NCI-H128 (cell line): ENCODE measurements around the gene MESD.

Source experiments
- DNase-seq: peaks from one replicate; lab custom pipeline; 2025; ENCODE audit not compliant: unreplicated experiment; lab: John Stamatoyannopoulos, UW

The MESD gene

DNA sequence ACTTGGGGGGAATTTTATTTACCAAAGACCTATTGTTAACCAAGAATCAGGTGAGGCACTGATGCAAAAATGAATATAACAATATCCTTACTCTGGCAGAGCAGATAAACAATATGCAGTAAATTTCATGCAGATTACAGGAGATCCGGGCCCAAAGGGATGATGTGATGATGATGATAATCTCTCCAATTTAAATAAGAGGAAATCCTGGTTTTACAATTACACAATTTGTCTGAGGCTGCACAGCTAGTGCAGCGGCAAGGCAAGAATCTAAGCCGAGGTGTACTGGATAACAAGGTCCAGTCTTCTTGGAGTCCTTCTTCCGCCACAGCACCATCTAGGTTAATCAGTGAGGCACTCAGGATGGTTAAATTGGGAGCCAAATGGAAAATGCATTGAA is 2.4 kb upstream of the MESD start:
- DNase-seq = no peak

DNA sequence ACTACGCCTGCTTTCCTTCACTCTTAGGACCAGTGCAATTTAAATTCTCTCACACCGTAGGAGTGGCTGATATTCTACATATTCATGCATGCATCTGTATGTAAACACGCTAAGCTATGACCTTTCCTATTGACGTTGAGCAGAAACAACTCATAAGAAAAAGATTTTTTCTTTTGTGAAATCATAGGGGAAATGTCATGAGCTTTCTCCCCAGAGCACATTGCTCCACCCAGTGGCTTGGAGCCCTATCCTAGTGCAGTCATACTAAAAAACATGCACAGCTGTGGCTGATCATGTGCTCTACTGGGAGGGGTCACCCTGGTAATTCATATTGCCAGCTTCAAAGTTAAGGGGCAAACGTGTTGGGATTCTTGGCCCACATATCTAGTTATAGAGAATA is 1.8 kb upstream of the MESD start:
- DNase-seq = no peak

DNA sequence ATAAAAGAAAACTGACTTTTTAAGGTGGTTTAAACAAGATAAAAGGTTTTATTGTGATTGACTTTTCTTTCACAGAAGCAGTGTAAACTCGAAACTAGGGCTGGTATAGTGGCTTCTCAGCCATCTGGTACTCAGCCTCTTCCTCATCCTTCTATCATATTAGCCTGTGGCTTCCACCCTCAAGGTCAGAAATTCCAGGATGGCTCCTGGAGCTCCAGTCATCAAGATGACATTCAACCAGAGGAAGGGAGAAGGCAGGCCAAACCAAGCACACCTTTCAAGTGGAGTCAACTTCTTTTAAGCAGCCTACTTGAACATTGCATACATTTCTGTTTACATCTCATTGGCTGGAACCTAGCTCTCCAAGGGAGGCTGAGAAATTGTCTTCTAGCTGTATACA is 1.3 kb upstream of the MESD start:
- DNase-seq = no peak

DNA sequence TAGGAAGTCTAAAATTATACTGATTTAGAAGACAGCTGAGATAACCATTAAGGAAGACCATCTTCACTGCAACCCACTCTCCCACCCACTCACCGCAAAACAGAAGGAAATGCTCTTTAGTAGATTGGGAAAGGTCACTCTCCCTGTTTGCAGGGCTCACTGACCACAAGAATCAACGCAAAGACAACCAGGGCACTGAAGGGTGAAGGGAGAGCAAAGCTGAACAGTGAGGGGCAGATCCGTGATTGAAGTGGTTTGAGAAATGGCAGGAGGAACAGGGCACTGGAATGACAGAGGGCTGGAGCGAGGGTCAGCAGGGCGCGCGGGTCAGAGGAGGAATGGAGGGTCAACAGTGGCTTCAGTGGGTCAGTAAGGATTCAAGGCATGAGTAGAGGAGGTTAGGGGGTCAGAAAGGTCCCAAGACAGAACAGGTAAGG is 520 bp downstream of the MESD start:
- no peak for DNase-seq

DNA sequence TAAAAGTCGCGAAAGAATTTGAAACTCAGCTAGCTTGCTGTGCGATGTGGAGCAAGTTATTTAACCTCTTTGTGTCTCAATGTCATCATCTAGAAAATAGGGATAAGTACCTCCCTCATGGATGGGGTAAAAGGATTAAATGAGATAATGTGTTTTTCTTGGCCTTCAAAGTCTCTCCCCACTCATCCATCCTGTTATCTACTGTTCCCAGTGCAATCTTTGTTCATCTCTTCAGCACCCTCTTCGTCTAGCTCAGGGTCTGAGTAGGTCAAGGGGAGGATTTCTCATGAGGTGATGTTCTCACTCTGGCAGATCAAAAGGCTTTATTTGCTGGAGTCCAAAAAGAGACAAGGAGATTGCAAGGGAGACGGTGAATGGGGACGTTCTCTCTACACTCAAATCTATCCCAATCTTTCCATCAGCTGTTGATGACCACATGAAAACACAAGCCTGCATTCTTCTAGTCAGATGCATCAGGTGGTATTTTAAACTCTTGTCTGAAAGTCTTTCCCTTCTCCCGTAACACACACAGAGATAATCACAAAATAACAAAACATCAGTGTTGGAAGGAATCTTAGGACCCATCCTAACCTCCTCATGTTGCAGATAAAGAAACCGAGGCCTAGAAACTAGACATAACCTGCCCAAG is 1.3 kb downstream of the MESD start:
- DNase-seq = no peak

DNA sequence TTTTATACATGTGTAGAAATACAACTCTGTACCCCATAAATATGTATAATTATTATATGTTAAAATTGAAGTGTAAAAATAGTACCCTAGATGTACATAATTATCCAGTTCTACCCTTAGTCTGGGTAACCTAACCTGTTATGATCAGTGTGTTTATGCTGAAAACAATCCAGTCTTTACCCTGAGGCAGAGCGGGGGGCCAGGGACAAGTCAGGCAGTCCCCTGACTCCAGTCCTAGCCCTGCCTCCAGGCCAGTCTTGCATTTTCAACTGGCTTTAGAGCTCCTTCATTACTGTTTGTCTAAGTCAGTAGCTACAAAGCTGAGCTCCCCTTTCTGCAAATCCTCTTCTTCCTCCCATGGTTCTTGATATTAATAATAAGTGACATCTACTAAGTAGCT is 3.1 kb downstream of the MESD start:
- no peak for DNase-seq

DNA sequence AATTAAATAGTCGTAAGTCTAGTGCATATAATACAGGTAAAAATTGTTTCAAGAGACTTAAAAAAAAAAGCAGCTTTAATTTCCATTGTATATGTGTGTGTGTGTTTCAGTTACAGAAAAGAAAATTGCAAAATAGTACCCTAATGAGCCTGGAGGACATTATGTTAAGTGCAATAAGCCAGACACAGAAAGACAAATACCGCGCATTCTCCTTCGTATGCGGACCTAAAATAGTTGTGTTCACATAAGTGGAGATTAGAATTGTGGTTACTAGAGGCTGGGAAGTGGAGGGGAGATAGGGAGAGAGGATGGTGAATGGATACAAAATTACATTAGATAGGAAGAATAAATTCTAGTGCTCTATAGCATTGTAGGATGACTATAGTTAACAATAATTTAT is 3.6 kb downstream of the MESD start:
- DNase-seq = no peak

DNA sequence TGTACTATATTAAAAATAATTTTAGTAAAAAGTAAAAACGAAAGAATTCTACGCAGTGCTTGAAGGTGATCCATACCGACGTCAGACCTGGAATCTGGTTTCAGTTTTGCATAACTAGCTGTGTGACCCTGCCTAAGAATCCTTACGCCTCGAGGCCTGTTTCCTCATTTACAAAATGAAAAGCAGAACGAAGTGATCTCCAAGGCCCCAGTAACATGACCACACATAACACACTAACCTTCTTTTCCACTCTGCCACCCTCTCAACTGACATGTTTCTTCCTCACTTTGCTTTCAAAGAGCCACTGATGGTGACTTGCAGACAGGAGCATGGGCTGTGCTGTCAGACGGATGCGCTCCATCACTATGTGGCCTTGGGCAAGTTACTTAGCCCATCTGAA is 4.8 kb downstream of the MESD start:
- no peak for DNase-seq

DNA sequence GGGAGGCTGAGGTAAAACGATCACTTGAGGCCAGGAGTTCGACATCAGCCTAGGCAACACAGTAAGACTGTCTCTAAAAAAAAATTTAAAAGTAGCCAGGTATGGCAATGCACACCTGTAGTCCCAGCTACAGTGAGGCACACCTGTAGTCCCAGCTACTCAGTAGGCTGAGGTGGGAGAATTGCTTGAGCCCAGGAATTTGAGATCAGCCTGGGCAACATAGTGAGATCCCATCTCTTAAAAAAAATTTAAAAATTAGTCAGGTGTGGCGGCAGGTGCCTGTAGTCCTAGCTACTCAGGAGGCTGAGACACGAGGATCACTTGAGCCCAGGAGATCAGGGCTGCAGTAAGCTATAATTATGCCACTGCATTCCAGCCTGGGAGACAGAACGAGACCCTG is 6.8 kb downstream of the MESD start:
- no peak for DNase-seq

DNA sequence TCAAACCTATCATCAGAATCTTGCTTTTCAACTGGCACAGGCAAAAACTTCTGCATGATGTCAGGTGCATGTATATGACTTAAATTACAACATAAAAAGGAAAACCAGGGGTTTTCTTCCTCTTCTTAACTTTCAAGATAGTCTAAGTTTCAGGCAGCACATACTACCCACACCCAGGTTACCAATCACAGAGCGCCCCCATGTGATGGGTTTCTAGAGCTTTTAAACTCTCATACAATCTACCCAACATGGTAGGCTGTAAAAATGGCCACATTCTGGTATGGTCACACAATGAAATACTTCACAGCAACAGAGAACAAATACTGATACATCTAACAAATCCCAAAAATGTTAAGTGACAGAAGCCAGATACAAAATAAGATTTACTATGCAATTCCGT is 7.4 kb downstream of the MESD start:
- DNase-seq = no peak

DNA sequence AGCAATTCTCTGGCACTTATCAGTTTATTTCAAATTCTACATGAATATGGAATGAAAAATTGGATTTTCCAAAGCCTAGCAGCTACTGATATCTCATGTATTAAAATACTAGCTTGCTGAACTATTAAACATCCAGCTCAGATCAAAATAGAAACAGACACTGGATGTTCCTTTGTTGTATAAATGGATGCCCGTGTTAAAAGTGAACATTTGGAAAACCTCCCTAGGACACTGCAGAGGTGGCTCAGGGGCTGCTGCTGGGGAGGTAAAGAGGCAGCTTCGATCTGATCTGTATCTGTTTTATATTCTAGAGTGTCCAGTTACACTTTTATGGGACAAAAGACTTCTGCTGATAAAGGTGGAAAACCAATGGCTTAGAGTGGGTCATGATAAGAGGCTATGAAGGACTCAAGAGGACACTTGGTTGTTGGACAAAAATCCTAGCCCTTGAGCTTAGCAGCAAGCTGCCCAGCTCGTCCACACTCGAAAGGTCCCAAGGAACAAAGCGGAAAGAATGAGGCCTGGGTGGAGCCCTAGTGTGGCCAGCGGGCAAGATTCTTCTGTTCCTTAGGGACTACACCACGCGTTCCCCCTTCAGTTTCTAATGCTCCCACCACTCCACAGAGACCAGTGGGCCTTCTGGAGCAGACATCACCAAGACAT is 9.9 kb downstream of the MESD start:
- DNase-seq = no peak

DNA sequence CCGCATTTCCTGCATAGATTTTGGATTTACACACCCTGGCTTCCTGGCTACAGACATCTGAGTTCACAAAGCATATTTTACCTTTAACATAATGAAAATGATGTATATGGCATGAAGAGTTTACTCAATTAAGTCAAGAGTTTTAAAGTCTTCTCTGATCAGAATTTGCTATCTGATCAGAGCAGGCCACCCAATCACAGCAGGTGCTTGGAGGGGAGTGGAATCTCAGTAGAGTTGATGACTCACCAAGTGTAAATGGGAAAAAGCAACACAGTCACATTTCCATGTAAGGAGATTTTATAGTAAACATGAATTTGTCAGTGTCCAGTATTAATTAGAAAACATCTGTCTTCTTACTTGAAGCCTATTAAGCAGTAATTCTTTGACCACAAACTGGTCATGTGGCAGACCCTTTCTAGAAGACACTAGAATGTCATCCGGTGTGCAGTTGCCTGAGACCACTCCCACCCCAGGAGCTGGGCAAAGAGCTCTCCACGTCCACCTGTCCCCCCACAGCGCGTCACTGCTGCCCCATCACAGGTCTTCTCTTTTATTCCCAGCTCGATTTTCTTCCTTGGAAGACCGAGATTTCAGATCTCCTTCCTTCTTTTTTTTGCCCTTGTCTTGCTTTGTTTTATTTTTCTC is 10.8 kb downstream of the MESD start:
- no peak for DNase-seq

DNA sequence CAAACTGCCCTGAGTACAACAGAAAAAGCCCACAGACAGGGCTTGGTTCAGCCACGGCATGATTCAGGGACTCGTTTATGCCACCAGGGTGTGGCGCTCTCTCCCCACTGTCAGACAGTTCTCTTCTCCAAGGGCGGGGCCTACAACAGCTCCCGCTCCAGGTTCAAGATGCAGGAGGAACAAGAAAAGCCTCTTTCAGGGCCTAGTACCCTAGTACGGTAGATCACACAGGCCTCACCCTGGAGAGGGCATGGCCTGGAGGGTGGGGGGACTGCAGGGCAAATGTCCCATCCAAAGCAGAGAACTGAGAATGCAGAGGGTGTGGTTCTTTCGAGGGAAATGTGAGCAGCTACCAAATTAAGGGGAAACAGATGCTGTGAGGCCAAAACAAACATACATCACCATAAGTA is 12.0 kb downstream of the MESD start:
- DNase-seq = no peak

DNA sequence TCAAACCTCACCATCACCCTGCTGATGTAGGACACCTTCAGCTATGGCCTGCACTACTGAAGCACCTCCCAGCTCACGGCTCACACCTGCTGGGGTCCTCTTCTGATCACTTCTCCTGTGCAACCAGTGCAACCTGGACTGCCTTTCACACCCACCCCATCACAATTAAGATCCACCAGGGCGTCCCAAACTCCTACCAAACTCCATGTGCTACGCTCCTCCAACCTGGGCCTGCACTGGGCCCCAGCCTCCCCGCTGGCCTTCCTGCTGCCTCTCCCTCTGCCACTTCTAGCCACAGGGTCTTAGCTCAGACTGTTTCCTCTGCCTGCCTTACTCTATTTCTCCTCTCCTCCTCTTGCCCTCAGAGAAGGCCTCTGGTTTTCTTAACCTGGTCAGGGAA is 12.8 kb downstream of the MESD start:
- no peak for DNase-seq

DNA sequence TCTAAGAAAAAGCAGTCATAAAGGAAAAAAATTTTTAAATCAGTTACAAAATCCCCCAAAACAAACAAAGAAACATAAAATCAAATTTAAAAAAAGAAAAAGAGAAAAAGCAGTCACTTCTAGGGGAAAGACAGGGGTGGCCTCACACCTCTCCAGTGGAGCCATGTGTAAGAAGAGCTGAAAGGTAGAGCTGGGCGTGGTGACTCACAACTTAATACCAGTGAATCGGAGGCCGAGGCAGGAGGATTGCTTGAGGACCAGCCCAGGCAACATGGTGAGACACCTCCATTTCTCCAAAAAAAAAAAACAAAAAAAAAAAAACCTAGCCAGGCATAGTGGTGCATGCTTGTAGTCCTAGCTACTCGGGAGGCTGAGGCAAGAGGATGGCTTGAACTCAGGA is 14.7 kb downstream of the MESD start:
- DNase-seq = no peak

DNA sequence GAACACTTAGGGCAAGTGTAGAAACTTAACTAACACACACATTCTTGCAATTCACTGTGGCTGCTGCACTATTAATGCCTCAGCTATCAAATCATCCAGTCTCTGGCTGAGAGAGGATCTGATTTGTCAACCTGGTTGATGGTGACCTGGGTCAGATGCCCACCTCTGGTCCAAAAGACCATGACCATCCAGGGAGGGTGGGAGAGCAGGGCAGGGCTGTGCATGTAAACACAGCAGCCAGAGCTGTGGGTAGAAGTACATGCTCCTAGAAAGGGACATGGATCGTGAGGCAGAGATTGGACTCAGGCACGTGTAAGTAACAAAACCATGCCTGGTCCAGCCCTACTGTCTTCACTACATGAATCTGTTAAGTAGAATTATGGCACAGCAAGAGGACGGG is 17.3 kb downstream of the MESD start:
- DNase-seq = no peak

DNA sequence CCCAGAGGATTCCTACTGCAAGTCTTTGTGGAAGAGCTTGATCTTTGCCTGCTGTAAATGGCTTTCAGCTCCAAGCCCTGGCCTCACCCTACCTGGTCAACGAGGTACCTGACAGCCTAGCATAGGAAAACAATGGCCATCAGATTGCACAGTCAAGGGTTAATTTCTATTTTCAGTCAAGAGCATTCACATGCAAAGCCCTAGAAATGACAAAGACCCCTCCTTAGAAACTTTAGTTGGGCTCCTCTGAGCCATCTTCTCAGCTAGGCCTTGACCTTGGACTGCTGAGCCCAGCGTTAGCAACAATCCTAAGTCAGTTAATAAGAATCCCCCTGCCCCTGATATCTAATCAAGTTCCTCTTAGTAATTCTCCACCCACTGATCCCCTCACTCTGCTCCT is 18.5 kb downstream of the MESD start:
- no peak for DNase-seq

DNA sequence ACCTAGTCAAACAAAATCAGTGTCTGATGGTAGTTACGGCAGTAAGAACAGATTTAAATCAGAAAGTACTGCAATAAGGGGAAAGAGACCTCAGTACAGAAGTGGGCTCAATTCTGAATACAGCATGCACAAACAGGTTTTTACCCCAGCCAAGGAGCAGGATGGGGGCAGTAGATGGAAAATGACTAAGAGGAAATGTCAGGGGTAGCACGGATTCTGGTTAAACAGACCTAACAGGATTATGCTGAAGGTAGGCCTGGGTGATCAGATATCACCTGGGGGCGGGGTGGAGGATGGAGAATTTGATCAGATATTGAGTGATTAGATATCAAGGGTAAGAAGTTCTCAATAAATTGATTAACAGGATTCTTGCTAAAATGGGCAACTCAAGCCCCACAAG is 19.0 kb downstream of the MESD start:
- DNase-seq = no peak

DNA sequence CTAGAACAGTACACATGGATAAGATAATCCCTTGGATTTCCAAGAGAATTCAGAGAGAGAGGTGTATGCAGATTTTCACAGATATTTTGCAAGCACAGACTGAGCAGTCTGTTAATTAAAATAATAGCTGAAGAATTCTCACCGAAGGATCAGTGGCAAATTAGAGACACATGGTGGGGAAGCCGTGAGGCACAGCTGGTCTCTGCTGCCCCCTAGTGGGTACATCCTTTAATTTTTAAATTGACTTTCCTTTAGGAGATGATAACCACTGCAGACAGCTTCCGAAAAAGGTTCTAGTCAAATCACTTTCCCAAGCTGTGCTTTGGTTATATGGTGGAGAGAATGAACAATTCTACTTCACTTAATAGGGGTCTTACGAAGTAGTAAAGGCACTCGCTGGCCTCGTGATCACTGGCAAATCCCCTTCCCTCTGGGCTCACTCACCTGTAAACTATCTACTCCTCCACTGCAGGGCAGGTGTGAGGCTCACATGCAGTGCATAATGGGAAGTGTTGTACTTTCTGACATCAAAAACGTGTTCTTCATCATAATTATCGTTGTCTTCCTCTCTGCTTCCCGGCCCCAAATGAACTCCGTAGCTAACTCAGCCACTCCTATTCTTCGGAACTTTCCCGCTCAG is 19.5 kb downstream of the MESD start:
- peak; percentile 6 for DNase-seq

DNA sequence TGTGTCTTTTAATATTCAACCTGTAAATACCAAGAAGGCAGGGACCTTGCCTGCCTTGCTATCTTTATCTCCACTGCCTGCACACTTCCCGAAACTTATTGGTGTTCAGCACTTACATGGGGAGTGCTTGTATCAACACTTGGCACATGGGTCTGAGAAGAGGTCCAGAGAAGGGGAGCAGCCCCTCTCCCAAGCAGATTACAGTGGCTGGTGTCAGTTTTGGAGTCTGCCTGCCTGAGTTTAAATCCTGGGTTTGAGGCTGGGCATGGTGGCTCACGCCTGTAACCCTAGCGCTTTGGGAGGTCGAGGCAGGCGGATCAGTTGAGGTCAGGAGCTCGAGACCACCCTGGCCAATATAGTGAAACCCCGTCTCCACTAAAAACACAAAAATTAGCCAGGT is 20.3 kb downstream of the MESD start:
- DNase-seq = no peak

DNA sequence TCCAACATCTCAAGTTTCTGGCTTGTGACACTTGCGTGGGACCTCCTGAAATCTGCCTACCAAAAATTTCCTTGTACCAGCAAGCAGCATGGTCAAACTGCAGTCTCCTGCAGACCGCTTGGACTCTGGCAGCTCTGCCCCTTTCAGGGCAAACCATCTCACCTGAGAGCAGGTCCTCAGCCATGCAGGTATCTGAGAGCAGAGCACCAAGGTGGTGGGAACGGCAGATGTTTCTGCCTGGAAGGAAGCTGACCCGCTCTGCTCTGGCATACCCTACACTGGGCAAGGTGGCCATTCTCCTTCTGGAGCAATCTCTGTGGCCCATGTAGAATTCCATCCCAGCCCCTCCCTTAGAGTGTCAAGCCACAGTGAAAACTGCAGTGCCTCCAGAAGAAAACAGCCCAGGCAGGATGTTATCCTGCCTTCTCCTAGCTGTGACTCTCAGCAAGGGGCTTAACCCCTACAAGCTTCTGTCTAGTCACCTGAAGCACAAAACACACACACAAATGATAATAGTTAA is 21.6 kb downstream of the MESD start:
- no peak for DNase-seq

DNA sequence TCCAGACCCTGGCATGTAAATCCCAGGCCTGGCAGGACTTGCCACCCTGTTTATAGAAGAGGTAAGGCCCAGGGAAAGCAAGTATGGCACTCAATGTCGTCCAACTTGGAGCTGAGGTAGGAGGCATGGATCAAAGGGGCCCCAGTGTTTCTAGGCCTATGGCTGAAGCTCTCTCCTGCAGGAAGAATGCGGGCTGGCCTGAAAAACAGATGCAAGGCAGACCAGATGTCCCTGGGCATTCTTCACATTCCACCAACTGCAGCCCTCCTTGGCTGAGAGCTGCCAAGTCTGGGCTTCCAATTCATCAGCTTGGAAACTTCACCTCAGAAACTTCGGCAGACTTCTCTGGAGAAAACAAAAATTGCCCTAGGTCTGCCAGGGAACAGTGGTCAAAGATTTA is 22.2 kb downstream of the MESD start:
- DNase-seq = no peak
